Stimulated activated CD4-positive, alpha-beta T cell treated with anti-CD3 and anti-CD28 coated beads, Interleukin-1b, Interleukin-23, amount 100 ng/mL, for 48 hours (primary cell): ENCODE data around the gene TMEM181.
"Not testable (repeated sequence)": the region's sequence is repeated elsewhere in the genome, so short reads cannot be mapped to it uniquely, and the experiment has no call there.

ENCODE experiments used
- DNase-seq: peaks from one replicate; pipeline ENCODE4 v3.0.0-alpha.2; 2020

The TMEM181 gene

DNA sequence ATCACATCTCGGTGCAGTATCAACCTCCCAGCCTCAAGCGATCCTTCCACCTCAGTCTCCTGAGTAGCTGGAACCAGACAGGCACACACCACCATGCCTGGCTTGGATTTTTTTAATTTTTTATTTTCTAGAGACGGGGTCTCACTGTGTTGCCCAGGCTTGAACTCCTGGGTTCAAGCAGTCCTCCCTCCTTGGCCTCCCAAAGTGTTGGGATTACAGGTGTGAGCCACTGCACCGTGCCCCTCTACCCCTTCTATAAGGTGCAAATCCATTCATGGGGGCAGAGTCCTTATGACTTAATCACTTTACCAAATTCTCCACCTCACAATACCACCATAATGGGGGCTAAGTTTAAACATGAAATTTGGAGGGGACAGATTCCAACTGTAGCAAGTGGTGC is 37.7 kb downstream of the TMEM181 start:
- no peak for DNase-seq

DNA sequence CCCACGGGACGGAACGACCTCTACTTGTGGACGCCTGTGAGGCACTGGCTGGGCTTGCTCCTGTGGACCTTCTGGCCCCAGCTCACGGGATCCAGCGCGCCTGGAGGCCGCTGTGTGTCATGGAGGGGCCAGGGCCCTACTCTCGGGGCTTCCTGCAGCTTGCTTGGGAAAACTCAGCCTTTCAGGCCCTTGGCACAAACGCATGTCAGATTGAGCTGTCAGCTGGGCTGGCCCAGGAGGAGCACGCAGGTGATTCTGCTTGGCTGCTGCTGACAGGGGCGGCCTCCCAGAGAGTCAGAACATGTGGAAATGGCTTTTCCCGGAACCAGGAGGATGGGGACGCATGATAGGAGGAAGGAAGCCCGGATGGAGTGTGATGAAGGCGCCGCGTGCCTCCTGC is 39.7 kb downstream of the TMEM181 start:
- DNase-seq, result no peak

DNA sequence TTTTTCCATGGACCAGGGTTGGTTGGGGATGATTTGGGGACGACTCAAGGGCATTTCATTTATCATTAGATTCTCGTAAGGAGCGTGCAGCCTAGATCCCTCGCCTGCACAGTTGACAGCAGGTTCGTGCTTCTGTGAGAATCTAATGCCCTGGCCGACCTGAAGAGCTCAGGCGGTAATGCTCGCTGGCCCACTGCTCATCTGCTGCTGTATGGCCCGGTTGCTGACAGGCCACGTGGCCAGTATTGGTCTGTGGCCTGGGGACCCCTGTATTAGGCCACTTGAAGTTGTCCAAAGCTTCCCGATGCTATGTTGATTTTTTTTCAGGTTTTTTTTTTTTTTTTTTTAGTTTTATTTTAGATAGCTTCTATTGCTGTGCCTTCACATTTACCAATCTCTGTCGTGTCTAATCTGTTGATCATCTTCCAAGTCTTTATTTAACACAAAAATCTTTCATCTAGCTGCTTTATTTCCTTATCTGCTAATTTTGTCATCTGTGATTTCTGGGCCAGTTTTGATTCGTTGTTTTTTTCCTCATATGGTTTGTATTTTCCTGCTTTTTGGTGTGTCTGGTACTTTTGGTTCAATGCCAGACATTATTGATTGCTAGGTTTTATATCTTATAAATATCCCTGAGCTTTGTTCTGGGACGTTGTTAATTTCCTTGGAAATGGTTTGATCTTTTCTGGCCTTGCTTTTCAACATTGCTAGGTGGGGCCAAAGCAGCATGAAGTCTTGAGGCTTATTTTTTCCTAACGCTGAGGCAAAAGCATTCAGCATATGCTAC is 43.6 kb downstream of the TMEM181 start:
- DNase-seq, result no peak

DNA sequence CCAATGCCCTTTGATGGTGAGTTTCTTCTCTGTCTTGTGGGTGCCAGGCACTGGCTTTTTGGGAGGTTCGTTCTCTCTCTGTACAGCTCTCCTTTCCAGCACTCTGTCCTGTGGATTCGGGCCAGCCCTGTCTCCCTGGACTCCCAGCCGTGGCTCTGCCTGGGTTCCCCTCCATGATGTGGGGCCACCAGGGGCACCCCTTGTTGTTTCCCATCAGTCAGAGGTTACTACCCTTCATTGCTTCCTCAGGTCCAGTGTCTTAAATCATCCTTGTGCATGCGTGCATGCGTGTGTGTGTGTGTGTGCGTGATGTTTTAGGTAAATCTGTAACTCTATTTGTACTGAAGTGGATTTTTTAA is 44.1 kb downstream of the TMEM181 start:
- DNase-seq, result no peak

DNA sequence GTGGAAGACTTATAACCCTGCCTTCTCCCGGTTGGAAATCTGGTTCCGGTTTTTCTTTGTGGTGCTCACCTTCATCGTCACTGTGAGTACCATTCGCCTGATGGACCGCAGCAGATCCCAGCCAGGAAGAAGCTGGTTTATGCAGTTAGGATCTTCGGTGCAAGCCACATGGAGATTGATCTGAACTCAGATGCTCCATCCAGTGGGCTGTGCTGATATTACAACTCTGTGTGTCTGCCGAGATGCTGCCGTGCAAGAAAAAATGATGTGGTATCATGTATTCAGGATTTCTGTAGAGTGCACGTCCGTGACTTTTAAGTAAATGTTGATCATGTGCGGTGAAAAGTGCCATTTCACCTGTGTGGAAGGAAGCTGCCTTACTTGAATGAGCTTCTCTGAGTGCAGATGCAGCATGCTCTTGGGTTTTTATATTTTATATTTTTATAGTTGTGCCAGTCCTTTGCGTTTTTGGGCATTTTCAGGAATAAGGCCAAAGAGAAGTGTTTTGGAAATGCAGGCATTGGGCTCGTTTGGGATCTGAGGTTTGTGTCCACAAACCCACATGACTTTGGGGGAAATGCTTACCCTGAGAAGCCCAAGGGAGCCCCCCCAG is 45.5 kb downstream of the TMEM181 start:
- peak; percentile 43 for DNase-seq

DNA sequence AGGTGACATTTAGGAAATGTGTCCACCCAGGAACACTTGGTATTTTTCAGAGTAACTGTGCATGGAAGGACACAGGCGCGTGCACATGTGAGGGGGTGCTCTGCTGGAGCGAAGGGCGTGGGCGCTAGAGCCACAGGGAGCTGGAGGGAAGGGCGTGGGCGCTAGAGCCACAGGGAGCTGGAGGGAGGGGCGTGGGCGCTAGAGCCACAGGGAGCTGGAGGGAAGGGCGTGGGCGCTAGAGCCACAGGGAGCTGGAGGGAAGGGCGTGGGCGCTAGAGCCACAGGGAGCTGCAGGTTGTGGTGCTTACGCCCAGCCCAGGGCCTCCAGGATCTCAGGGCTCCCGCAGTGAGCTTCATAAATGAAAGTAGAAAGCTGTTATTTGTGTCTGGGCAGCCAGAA is 46.1 kb downstream of the TMEM181 start:
- not testable (repeated sequence) for DNase-seq

DNA sequence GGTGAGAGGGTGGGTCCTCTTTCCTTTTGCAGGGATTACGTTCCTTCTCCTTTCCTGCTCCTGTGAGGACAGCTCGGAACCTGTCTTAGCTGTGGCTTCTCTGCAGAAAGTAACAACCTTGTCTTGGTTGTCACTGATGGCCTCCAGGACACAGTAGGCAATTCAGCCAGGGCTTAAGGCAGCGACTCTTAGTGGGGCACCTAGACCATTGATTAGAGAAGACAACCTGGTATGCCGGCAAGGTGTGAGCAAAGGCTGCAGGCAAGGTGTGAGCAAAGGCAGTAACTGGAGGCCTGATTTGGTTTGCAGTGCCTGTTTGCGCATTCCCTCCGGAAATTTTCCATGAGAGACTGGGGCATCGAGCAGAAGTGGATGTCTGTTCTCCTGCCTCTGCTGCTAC is 47.0 kb downstream of the TMEM181 start:
- DNase-seq, result no peak

DNA sequence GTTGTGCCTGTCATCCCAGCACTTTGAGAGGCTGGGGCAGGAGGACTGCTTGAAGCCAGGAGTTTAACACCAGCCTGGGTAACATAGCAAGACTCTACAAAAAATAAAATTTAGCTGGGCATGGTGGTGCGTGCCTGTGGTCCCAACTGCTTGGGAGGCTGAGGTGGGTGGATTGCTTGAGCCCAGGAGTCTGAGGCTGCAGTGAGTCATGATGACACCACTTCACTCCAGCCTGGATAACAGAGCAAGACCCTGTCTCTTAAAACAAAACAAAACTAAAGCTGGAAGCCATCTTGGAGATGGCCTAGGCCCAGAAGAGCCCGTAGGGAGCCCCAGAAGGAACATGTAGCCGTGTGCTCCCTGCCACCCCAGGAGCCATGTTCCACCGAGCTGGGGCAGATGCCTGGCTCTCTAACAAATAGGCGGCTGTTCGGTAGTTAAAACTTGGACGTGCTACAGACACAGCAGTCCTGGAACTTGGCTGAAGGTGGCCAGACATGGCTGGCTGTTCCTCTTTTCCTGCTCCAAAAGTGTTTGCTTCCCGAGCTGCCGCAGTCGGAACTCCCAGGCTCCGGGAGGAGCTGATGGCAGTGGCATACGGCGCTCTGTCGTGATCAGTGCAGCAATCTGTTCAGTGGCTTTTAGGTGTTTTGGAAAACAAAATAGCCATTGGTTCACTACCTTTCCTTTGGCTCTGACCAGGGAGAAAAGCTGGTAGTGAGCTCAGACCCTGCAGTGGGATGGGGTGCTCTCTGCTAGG is 47.7 kb downstream of the TMEM181 start:
- DNase-seq, result no peak

DNA sequence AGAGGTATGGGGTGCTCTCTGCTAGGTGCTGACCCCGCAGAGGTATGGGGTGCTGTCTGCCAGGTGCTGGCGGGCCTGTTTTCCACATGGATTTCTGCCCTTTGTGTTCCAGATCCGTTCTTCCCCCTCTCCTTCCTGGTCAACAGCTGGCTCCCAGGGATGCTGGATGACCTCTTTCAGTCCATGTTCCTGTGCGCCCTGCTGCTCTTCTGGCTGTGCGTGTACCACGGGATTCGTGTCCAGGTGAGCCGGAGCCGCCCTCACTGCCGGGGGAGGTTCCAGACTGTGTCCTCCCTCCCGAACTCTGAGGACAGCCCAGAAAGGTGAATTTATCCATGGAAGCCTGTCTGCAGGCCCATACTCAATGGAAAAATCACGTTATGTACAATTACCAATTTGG is 48.3 kb downstream of the TMEM181 start:
- DNase-seq, result no peak

DNA sequence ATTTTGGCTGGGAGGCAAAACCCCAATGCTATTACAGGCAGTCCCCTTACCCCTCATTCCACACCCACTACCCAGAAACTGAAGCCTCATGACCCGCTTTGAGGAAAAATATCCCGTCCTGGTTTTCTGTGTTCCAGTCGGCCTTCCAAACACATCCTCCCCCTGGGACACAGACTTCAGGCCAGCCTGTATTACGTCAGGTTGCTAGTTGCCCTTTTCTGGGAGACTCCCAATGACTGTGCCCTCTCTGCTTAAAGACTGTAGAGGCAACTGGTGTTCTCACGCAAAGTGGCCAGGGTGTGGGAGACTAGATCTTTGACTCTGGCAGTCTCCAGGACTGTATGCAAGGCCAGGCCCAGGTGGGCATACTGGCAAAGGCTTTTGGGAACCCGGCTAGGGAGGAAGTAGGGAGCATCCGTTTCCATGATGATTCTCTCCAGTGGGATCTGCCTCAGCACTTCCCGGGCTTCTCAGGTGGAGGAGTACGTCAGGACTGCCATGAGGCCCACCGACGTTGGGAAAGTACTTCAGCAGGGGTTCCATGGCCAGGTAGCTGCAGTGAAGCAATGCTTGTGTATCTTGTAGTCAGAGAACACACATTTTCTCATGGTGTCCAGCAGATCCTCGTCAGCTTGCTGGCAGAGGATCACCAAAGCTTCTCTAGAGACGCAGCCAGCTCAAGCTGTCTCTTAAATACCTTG is 49.7 kb downstream of the TMEM181 start:
- DNase-seq, result no peak

DNA sequence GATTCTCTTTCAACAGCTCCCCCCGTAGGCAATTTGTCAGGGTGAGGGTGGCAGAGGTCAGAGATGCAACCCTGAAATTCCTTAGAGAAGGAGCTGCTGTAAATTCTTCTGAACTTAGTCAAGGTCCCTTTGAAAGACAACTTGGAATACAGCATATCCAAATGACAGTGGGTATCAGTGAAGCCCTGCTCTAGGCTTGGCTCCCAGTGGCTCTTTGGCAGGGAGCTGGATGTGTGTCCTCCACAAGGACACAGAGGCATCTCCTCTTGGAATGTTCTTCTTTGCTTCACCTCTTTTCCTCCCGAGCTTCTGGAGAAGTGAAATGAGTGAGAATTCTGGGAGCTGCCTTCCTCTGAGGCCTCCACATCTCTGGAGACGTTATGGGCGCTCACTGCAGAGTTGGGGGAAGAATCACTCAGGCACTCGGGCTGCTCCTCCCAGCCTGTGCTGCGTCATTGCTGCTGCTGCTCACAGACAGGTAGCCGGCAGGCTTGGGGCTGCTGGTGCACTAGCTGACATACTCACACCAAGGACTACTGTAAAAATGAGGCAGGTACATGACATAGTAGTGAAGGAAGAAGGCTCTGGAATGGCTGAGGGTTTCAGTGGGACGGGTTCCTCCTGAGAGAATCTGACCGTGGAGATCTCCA is 50.6 kb downstream of the TMEM181 start:
- no peak for DNase-seq

DNA sequence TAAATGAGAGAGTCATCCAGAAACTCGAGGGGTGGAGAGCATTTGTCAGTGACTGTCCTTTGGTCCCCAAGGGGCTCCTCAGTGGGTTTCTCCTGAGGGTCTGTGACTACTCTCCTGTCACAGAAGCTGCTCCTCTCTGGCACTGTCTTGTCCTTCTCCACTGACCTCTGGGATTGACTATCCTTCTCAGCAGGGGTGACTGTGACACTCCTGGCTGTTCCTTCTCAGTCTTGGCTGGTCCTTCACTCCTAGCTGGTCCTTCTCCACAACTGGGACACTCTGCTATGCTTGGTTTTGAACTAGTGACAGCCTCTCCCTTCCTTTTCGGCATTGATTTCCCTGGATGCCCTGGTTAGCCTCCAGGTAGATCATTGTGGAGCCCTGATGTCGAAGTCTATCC is 51.1 kb downstream of the TMEM181 start:
- DNase-seq, result no peak

DNA sequence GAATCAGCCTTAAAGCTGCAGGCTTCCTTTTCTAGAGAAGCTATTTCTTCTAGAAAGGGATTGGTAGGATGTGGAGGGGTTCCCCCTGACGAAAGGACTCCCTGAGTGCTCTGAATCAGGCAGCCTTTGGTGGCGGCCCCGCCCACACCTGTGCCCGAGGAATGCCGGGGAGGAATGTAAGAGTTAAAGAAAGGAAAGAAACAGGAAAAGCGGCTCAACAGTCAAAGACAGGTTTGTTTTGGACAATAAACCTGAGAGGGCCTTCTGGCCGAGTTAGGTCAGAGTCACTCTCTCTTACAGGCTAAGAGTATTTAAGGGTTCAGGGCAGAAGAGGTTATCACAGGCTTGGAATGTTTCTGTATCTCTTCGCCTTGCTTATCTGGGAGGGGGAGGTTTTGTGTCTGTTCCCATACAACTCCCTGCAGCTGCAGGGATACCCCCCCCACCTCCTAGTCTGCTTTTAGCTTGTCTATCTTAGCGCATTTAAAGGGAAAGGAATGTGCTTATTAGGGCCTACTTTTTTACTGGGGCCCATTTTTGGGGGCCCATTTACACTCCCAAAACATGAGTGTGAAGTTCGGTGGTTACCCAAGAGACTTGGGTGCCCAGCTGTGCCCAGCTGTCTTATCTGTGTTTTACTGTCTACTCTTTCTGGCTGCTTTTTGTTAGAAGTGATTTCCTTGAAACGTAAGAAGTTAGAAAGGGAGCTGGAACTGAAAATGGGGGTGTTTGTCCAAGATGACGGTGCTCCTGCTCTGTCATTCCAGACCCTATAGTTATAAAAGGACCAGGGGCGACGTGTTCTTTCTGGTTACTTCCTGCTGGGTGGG is 51.9 kb downstream of the TMEM181 start:
- DNase-seq, result no peak

DNA sequence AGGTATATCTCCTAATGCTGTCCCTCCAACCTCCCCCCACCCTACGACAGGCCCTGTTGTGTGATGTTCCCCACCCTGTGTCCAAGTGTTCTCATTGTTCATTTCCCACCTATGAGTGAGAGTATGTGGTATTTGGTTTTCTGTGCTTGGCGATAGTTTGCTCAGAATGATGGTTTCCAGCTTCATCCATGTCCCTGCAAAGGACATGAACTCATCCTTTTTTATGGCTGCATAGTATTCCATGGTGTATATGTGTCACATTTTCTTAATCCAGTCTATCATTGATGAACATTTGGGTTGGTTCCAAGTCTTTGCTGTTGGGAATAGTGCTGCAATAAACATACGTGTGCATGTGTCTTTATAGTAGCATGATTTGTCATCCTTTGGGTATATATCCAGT is 54.7 kb downstream of the TMEM181 start:
- DNase-seq, result not testable (repeated sequence)

DNA sequence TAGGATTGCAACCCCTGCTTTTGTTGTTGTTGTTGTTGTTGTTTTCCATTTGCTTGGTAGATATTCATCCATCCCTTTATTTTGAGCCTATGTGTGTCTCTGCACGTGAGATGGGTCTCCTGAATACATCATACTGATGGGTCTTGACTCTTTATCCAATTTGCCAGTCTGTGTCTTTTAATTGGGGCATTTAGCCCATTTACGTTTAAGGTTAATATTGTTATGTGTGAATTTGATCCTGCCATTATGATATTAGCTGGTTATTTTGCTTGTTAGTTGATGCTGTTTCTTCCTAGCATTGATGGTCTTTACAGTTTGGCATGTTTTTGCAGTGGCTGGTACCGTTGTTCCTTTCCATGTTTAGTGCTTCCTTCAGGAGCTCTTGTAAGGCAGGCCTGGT is 58.4 kb downstream of the TMEM181 start:
- DNase-seq, result not testable (repeated sequence)

DNA sequence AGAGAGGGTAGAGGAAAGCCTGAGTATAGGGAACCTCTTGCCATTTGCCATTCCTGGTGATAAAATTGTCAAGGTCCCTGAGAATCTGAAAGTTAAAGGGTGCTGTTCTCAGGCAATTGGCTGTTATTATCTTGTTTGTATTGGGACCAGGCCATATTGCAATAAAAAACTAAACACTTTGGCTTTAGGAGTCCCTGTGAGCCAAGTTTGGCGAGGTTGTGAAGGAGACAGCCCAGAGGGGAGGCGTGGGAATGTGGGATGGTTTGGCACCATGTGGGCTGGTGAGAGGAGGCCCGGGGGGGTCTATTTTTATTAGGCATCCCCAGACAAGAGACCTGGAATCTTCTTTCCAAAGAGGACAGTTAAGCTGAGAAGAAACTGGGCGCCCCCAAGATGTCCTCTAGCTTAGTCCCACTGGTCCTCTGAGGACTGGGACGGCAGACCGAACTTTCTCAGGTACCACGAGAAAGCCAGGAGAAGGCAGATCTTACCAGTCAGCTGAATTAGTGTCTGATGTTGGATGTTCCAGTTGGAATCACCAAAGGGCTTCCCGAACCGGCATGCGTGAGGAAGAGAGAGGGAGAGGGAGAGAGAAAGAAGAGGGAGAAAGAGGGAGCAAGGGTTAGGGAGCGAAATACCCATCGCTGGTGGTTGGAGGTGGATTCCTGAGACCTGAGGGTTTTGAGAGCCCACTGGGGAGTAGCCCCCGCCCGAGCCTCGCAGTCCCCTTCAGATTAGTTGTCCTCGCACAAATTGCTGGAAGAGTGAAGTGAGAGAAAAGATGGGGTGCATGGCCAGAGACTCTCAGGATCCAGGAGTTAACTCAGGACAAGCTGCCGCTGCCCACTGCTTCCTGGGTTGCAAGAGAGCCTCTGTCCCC is 60.3 kb downstream of the TMEM181 start:
- no peak for DNase-seq

DNA sequence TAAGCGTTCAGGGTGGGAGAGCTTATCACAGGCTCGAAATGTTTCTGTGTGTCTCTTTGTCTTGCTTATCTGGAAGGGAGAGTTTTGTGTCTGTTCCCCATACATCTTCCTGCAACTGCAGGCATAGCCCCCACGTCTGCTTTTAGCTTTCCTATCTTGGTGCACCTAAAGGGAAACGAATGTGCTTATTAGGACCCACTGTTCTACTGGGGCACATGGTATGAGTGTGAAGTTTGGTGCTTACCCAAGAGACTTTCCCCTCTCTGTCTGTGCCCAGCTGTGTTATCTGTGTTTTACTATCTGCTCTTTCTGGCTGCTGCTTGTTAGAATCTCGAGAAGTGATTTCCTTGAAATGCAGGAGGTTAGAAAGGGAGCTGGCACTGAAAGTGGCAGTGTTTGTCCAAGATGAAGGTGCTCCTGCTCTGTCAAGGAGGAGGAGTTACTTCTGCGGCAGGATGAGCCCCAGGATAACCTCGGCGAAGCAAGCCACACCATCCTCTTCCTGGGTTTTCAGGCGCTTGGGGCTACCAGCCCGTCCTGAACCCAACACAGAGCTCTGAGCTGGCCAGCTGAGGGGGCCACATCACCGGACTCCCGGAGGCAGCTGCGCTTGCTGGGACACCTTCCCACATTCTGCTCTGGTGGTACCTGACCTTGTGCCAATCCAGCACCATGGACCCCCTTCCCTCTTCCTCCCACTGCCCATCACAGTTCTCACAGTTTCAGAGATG is 61.2 kb downstream of the TMEM181 start:
- no peak for DNase-seq

DNA sequence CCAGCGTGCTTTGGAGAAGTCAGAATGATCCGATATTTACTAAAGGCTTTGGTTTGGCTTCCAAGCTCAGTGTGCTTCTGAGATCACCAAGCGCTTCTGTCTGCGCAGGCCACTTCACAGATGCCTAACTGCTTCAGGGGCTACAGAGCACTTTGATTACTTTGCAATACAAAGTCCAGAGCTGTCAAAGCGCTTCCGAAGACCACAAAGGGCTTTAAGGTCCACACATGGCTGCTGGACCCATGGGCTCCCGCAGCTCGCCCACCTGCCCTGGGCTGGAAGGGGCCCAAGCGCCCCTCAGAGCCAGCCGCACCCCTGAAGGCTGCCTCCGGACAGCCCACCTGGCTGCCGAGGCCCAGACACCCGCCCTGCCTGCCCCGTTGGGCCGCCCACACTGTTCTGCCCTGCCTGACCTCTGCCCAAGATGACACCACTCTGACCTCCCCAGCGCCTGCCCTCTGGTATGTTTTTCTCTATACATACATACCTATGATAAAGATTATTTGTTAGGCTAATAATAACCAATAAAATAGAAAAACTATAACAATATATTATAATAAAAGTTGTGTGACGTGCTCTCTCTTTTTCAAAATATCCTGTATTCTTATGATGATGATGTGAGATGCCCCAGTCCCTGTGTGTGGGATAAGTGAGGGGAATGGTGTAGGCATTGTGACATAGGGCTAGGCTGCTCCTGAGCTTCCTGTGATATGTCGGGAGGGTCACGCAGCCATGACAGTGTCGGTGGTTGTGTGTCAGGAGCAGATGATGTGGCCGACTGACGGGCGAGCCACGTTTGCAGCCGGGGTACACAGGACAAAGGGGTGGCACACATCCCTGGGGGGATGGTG is 62.0 kb downstream of the TMEM181 start:
- DNase-seq, result no peak

DNA sequence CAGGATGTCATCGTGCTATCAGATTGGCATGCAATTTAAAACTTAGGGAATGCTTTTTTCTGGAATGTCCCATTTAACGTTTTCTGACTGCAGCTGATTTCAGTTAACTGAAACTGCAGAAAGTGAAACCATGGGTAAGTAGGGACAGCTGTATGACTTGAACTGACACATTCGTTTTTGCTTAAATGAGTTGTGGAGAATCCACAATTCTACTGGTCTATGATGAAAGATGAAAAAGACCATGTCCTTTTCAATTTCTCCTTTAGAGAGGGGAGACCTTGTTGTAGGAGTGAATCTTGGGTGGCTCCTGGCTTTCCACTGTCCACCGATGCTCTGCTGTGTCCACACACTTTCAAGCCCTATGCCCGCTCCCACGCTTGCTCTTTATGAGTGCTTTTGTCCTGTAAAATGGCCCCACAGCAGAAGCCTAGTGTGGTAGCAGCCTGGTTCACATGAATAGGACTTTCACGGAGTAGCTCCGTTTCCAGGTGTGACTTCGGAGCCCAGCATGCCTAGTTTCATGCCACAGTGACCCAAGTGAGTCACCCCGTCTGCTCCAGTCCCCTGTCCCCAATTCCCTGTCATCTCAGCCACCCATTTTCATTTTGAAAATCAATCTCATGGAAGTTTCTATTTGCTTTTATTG is 62.8 kb downstream of the TMEM181 start:
- DNase-seq, result no peak
